Parathyroid adenoma (tissue), 2 donors: ENCODE measurements around the gene TAF1B.

Source experiments
- H2AFZ ChIP-seq: fragments of 300-600 bp; sonication (generic); one replicate; pipeline ENCODE4 v1.7.0; 2017; ENCODE audit warnings: antibody characterized with exemption, mild to moderate bottlenecking
- H3K27ac ChIP-seq: fragments of 300-600 bp; sonication (generic); one replicate; pipeline ENCODE4 v1.7.0; 2017
- H3K27me3 ChIP-seq: fragments of 300-600 bp; sonication (generic); one replicate; pipeline ENCODE4 v1.7.0; 2017; ENCODE audit warnings: low read length; ENCODE audit not compliant: control insufficient read depth, insufficient read depth
- H3K36me3 ChIP-seq: fragments of 300-600 bp; sonication (generic); one replicate; pipeline ENCODE4 v1.7.0; 2017; ENCODE audit warnings: low read length; ENCODE audit not compliant: control insufficient read depth, insufficient read depth
- H3K4me1 ChIP-seq: fragments of 300-600 bp; sonication (generic); one replicate; pipeline ENCODE4 v1.7.0; 2017; ENCODE audit warnings: control low read depth
- H3K4me2 ChIP-seq: fragments of 300-600 bp; sonication (generic); one replicate; pipeline ENCODE4 v1.7.0; 2017; ENCODE audit warnings: low read length
- H3K4me3 ChIP-seq: fragments of 300-600 bp; sonication (generic); one replicate; pipeline ENCODE4 v1.7.0; 2017; ENCODE audit warnings: low read depth, low read length
- H3K79me2 ChIP-seq: fragments of 300-600 bp; sonication (generic); one replicate; pipeline ENCODE4 v1.7.0; 2017; ENCODE audit warnings: control low read depth
- H3K9ac ChIP-seq: fragments of 300-600 bp; sonication (generic); one replicate; pipeline ENCODE4 v1.7.0; 2017; ENCODE audit warnings: mild to moderate bottlenecking
- H3K9me3 ChIP-seq: fragments of 300-600 bp; sonication (generic); one replicate; pipeline ENCODE4 v1.7.0; 2017; ENCODE audit warnings: low read length; ENCODE audit not compliant: control insufficient read depth
- TF ChIP-seq, protein P1 (sequence below): fragments of 300-600 bp; sonication (generic); IDR thresholded peaks from one replicate; pipeline ENCODE4 v1.7.0; 2017; ENCODE audit warnings: antibody characterized with exemption, mild to moderate bottlenecking
- donor health status: primary hyperparathyroidism.

The TAF1B gene

DNA sequence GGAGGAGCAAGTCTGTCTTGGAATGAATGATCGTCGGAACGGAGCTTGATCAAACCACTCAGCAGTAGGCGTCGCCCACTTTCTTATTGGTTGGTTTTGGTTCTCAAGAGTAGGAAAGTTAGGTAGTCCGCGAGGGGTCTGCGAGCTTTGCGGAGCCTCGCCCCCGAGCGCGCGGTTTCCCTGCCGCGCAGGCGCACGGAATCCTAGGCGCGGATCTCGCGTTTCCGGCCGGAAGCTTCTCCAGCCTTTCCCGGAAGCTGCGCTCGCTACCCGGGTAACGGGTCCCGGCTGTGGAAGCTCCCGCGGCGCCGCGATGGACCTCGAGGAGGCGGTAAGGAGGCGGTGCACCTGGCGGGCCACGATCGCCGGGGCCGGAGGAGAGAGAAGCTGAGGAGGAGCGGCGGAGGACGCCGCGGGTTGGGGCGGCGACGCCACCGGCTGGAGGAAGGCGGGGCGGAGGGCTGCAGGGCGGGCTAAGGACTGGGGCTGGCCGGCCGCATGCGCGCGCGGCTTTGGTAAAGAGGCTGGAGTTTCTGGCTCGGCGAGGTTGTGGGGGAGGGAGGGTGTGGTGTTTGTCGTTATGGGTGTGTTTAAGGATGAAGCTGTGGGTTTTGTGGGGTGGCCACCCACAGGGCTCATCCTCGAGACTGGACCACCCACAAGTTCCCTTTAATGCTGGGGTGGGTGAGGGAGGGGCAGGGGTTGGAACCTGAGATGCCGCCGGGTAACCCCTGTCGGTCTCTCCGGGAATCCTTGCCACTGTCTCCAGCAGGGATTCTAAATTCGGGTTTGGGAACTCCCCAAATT lies at the start of gene TAF1B:
Gene TAF1B (plus strand): TSS at position 246 of the 807 bp plus-strand sequence. CDS start 68 bp downstream, at position 314.
- Histone ChIP-seq H2AFZ (peak within 1 kb of the TSS; percentile 90), H3K4me2 (peak within 1 kb of the TSS; percentile 97), H3K9ac (peak within 1 kb of the TSS; percentile 37), H3K9me3 (no peaks in the 10 kb centered on the region), H3K36me3 (no peaks in the 10 kb centered on the region), H3K4me1 (peaks cover 3% of the 10 kb centered on the region), H3K79me2 (no peaks in the 10 kb centered on the region), H3K27ac (peak within 1 kb of the TSS; percentile 89), H3K4me3 (peak within 1 kb of the TSS; percentile 81), H3K27me3 (no peaks in the 10 kb centered on the region)
- TF ChIP-seq, protein P1, sequence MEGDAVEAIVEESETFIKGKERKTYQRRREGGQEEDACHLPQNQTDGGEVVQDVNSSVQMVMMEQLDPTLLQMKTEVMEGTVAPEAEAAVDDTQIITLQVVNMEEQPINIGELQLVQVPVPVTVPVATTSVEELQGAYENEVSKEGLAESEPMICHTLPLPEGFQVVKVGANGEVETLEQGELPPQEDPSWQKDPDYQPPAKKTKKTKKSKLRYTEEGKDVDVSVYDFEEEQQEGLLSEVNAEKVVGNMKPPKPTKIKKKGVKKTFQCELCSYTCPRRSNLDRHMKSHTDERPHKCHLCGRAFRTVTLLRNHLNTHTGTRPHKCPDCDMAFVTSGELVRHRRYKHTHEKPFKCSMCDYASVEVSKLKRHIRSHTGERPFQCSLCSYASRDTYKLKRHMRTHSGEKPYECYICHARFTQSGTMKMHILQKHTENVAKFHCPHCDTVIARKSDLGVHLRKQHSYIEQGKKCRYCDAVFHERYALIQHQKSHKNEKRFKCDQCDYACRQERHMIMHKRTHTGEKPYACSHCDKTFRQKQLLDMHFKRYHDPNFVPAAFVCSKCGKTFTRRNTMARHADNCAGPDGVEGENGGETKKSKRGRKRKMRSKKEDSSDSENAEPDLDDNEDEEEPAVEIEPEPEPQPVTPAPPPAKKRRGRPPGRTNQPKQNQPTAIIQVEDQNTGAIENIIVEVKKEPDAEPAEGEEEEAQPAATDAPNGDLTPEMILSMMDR: peak; percentile 8

DNA sequence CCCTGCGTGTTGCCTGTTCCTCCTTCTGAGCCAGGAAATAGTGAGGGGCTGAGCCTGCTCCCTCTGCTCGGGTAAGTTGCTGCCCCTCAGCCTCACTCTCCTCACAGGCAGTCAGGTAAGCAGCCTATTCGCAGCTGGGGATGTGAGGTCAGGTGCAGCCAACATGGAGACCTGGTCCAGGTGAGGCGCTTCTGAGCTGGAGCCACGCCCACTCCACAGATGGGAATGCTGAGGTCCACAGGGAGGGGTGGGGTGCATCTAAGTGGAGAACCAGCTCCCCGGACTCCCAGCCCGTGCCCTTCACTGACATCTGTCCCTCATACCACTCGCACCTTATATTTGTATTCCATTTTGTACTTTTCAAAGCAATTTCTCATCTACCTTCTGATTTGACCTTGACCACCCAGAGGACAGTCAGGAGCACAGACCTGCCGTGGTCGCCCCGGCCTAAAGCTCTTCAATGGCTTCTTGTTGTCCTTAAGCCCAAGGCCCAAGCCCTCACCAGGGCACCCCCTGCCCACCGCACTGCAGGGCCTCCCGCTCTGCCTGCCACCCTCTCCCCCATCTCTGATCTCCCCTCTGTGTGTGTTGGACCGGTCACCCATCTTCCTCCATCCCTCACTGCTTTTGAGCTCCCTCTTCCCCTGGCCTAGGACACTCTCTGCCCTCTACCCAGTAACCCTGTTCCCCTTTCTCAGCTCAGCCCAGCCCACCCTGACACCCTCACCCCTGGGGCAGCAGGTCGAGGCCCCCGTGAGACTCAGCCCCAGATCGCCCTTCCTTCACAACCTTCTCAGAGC lies 49.2 kb upstream of the TAF1B start:
- H3K4me1 ChIP-seq: no peaks in the 10 kb centered on the region
- no peak overlapping the region for H3K27ac ChIP-seq
- H3K4me2 ChIP-seq: no peak overlapping the region
- H3K36me3 ChIP-seq: no peaks in the 10 kb centered on the region
- TF ChIP-seq, protein P1: no peak
- no peak overlapping the region for H3K4me3 ChIP-seq
- no peaks in the 10 kb centered on the region for H3K27me3 ChIP-seq
- H3K9ac ChIP-seq: no peak overlapping the region
- no peak overlapping the region for H2AFZ ChIP-seq
- H3K79me2 ChIP-seq: no peaks in the 10 kb centered on the region
- no peaks in the 10 kb centered on the region for H3K9me3 ChIP-seq

DNA sequence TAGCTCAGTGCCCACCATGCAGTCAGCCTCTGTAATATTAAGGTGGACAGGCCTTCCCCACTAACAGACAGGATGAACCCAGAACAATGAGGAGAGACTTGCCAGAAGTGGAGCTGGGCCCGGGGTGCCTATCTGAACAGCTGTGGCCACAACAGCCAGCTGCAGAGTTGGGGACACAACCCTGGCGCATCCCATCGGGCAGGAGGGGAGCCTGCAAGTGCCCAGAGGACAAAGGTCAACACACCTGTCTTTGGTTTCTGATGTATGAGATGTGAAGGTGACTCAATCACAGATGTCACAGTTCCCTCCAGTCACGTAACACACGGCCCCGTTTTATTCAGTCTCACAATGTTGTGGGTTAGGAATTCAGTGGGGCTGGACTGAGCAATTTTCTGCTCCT lies 48.2 kb upstream of the TAF1B start:
- Histone ChIP-seq H3K4me1 (no peaks in the 10 kb centered on the region), H3K27ac (no peak overlapping the region), H3K4me2 (no peak overlapping the region), H3K9me3 (no peaks in the 10 kb centered on the region), H3K36me3 (no peaks in the 10 kb centered on the region), H3K4me3 (no peak overlapping the region), H3K79me2 (no peaks in the 10 kb centered on the region), H3K27me3 (no peaks in the 10 kb centered on the region), H2AFZ (no peak overlapping the region), H3K9ac (no peak overlapping the region)
- TF ChIP-seq, protein P1: no peak

- H3K4me3 ChIP-seq: no peak overlapping the region
- H2AFZ ChIP-seq: no peak overlapping the region
- no peak overlapping the region for H3K27ac ChIP-seq
- no peaks in the 10 kb centered on the region for H3K79me2 ChIP-seq
- no peak overlapping the region for H3K4me2 ChIP-seq
- H3K4me1 ChIP-seq: no peaks in the 10 kb centered on the region
- no peaks in the 10 kb centered on the region for H3K9me3 ChIP-seq
- TF ChIP-seq, protein P1: no peak
- H3K9ac ChIP-seq: no peak overlapping the region
- no peaks in the 10 kb centered on the region for H3K27me3 ChIP-seq
- H3K36me3 ChIP-seq: no peaks in the 10 kb centered on the region
Measured at GRCh38 chr2:9796056-9797010, 46.9 kb upstream of the TAF1B start.
